ENCODE data around the gene CAPN5. TPM values are rescaled to one million over a fixed set of nuclear protein-coding genes. Genes with fewer than 3 reads are reported as not detected.

Gene CAPN5
- total RNA-seq, 3 donors from 2014 or later = 2.8 to 6.1 (median 3.6) TPM

GRCh38 chr11:77040889-77041288, 25.9 kb upstream of the CAPN5 start:
- TF ChIP-seq POLR2A (IDR thresholded peaks at IDR 0.05) = no peak
- TF ChIP-seq, protein P1, sequence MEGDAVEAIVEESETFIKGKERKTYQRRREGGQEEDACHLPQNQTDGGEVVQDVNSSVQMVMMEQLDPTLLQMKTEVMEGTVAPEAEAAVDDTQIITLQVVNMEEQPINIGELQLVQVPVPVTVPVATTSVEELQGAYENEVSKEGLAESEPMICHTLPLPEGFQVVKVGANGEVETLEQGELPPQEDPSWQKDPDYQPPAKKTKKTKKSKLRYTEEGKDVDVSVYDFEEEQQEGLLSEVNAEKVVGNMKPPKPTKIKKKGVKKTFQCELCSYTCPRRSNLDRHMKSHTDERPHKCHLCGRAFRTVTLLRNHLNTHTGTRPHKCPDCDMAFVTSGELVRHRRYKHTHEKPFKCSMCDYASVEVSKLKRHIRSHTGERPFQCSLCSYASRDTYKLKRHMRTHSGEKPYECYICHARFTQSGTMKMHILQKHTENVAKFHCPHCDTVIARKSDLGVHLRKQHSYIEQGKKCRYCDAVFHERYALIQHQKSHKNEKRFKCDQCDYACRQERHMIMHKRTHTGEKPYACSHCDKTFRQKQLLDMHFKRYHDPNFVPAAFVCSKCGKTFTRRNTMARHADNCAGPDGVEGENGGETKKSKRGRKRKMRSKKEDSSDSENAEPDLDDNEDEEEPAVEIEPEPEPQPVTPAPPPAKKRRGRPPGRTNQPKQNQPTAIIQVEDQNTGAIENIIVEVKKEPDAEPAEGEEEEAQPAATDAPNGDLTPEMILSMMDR (IDR thresholded peaks at IDR 0.05) = no peak
- no peak for TF ChIP-seq POLR2AphosphoS5 (IDR thresholded peaks at IDR 0.05)
- DNase-seq (ENCODE audit: low spot score in 2 of 2) = no peak
- Histone ChIP-seq H3K27ac (no peak overlapping the region), H3K4me1 (no peaks in the 10 kb centered on the region), H3K27me3 (peaks cover 4 to 48% of the 10 kb centered on the region in 2 donors), H3K36me3 (no peaks in the 10 kb centered on the region), H3K4me3 (no peak overlapping the region), H3K9me3 (no peaks in the 10 kb centered on the region)
- intact Hi-C loops (cut with DNase I; ENCODE audit: low total_unique reads) = no loop called here

DNA sequence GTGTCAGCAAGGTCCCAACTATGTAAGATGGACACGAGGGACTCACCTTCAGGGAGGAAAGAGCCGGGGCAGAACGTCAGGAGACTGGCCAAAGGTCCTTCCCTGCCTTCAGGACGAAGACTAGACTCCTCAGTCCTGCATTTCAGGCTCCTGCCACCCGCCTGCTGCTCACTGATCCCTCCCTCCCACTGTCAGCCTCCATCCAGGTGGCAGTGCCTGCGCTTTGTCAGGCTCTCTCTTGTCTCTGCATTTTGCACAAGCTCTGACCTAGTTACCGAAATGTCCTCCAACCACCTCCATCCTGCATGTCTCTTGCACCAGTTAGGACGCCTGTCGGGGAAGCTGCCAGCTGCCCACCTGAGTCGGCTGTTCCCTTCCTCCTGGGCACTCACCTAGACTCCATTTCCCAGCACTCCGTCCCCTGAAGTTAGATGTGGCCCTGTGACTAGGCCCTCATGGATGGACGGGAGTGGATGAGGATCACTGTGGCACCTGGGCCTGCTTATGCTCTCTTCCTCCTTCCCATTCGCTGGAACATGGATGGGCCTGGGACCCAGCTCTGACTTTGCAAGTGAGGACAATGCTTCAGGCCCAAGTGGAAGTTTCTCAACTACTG, 24.6 kb upstream of the CAPN5 start:
- Histone ChIP-seq H3K27ac (no peak overlapping the region), H3K27me3 (peaks cover 4 to 50% of the 10 kb centered on the region in 2 donors), H3K9me3 (no peaks in the 10 kb centered on the region), H3K4me1 (no peaks in the 10 kb centered on the region), H3K4me3 (no peak overlapping the region), H3K36me3 (no peaks in the 10 kb centered on the region)
- no peak for DNase-seq (ENCODE audit: low spot score in 2 of 2)
- intact Hi-C loops (cut with DNase I; ENCODE audit: low total_unique reads) = no loop called here
- TF ChIP-seq POLR2A (IDR thresholded peaks at IDR 0.05) = no peak
- TF ChIP-seq, protein P1 (IDR thresholded peaks at IDR 0.05) = no peak

DNA sequence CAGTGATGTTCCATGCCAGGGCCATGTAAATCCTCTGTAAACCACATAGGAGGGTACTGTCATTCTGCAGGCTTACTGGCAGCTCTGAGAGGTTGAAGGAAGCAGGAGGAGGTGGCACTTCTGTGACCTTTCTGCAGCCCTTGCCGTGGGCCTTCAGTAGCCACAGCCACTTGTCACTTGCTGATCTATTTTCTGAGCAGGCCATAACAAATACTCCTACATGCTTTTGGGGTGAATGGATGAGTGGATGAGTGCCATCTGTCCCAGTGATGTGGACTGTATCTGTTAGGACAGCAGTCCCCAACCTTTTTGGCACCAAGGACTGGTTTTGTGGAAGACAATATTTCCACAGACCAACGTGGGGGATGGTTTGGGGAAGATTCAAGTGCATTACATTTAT, 22.4 kb upstream of the CAPN5 start:
- no peaks in the 10 kb centered on the region for H3K4me1 ChIP-seq
- no peaks in the 10 kb centered on the region for H3K36me3 ChIP-seq
- no peak for TF ChIP-seq POLR2A (IDR thresholded peaks at IDR 0.05)
- no peak for TF ChIP-seq POLR2AphosphoS5 (IDR thresholded peaks at IDR 0.05)
- TF ChIP-seq, protein P1 (IDR thresholded peaks at IDR 0.05) = no peak
- DNase-seq (ENCODE audit: low spot score in 2 of 2) = no peak
- intact Hi-C loops (cut with DNase I; ENCODE audit: low total_unique reads) = no loop called here
- H3K27me3 ChIP-seq = peaks cover 4 to 39% of the 10 kb centered on the region in 2 donors
- no peak overlapping the region for H3K27ac ChIP-seq
- no peaks in the 10 kb centered on the region for H3K9me3 ChIP-seq
- H3K4me3 ChIP-seq = no peak overlapping the region

DNA sequence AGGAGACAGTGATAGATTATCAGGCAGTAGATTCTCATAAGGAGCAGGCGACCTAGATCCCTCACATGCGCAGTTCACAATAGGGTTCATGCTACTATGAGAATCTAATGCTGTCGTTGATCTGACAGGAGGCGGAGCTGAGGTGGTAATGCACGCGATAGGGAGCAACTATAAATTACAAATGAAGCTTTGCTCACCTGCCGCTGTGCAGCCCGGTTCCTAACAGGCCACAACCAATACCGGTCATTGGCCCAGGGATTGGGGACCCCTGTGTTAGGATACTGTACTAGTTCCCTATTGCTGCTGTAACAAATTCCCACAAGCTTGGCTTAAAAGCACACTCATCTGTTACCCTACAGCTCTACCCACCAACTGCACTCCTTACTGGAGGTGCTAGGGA, 21.9 kb upstream of the CAPN5 start:
- TF ChIP-seq, protein P1 (IDR thresholded peaks at IDR 0.05) = no peak
- TF ChIP-seq POLR2A (IDR thresholded peaks at IDR 0.05) (no peak), POLR2AphosphoS5 (IDR thresholded peaks at IDR 0.05) (no peak)
- H3K36me3 ChIP-seq = no peaks in the 10 kb centered on the region
- H3K4me3 ChIP-seq = no peak overlapping the region
- no peak for DNase-seq (ENCODE audit: low spot score in 2 of 2)
- no peaks in the 10 kb centered on the region for H3K4me1 ChIP-seq
- peaks cover 4 to 34% of the 10 kb centered on the region in 2 donors for H3K27me3 ChIP-seq
- intact Hi-C loops (cut with DNase I; ENCODE audit: low total_unique reads) = no loop called here
- H3K27ac ChIP-seq = no peak overlapping the region
- no peaks in the 10 kb centered on the region for H3K9me3 ChIP-seq

DNA sequence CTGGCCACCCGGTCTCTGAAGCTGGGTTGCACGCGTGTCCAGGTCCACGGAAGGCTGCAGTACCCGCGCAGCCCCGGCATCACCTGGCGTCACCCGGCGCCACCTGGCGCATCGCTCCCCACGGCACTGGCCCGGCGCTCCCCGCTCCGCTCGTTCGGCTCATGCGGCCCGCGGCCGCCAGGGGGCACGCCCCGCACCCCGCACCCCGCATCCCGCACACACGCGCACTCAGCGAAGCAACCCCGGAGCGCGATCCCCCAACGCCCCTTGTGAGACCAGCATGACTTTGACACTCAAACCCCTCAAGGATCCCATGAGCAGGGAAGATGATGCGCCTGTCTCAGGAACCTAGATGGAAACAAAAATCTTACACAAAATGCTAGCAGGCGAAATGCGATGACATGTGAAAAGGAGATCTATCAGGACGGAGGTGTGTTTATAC, 20.7 kb upstream of the CAPN5 start:
- Histone ChIP-seq H3K36me3 (no peaks in the 10 kb centered on the region), H3K27ac (no peak overlapping the region), H3K4me3 (peak overlapping the region in 1 of 3 donors; percentile 12), H3K9me3 (no peaks in the 10 kb centered on the region), H3K4me1 (no peaks in the 10 kb centered on the region), H3K27me3 (peaks cover 0 to 22% of the 10 kb centered on the region in 2 donors)
- TF ChIP-seq, protein P1 (IDR thresholded peaks at IDR 0.05) = peak in 2 of 3 donors; percentile 28 to 68
- TF ChIP-seq POLR2A (IDR thresholded peaks at IDR 0.05) (no peak), POLR2AphosphoS5 (IDR thresholded peaks at IDR 0.05) (no peak)
- intact Hi-C loops (cut with DNase I; ENCODE audit: low total_unique reads) = no loop called here
- DNase-seq (ENCODE audit: low spot score in 2 of 2) = no peak
